ENCODE data around the gene BAIAP2. TPM values are rescaled to one million over a fixed set of nuclear protein-coding genes. Genes with fewer than 3 reads are reported as not detected.

BAIAP2 gene
- total and polyA plus RNA-seq, 10 of the 15 experiments (the other 5 are each of a cell fraction or from before 2014, with no cell fraction given): 0.15 to 1.2 (median 0.46) TPM; not detected in 2

- Histone ChIP-seq H3K36me3 (ENCODE audit: control insufficient read depth in 2 of 2, insufficient read depth in 2 of 2, low read length in 1 of 2) (no peaks in the 10 kb centered on the region), H3K4me1 (ENCODE audit: control insufficient read depth, insufficient read depth, low read length) (no peaks in the 10 kb centered on the region), H3K9ac (ENCODE audit: control insufficient read depth, insufficient read depth, low read length) (no peak overlapping the region), H3K79me2 (ENCODE audit: control insufficient read depth, insufficient read depth, low read length) (no peaks in the 10 kb centered on the region), H2AFZ (ENCODE audit: control insufficient read depth, low read depth, low read length) (no peak overlapping the region), H4K20me1 (ENCODE audit: control insufficient read depth, insufficient read depth) (no peaks in the 10 kb centered on the region), H3K27ac (ENCODE audit: control insufficient read depth, insufficient read depth) (no peak overlapping the region), H3K27me3 (replicated peaks in 1 of 2; ENCODE audit: control insufficient read depth in 2 of 2, insufficient read depth in 2 of 2, low read length in 1 of 2) (no peaks in the 10 kb centered on the region), H3K9me3 (replicated peaks; ENCODE audit: control insufficient read depth, insufficient read depth, low read length) (no peaks in the 10 kb centered on the region), H3K4me3 (no peak overlapping the region), H3K4me2 (ENCODE audit: control insufficient read depth, insufficient read depth) (no peak overlapping the region)
- ChIA-PET POLR2A (no interaction called here), CTCF (no interaction called here), SMC1A (ENCODE audit: uncharacterized antibody, unreplicated experiment) (no interaction called here), RAD21 (ENCODE audit: unreplicated experiment) (no interaction called here)
- TF ChIP-seq SREBF1 (IDR thresholded peaks at IDR 0.05; ENCODE audit: low read length) (no peak), ZBTB11 (CRISPR knock-in tag; IDR thresholded peaks at IDR 0.05) (no peak), PAX8 (IDR thresholded peaks at IDR 0.05) (no peak), NBN (IDR thresholded peaks at IDR 0.05) (no peak), MYB (IDR thresholded peaks at IDR 0.05; ENCODE audit: borderline replicate concordance, low read depth, low read length) (no peak), PML (IDR thresholded peaks at IDR 0.05; ENCODE audit: low read length) (no peak), POLR2AphosphoS5 (IDR thresholded peaks at IDR 0.05; ENCODE audit: low read length) (no peak), ZNF687 (IDR thresholded peaks at IDR 0.05) (no peak), SPI1 (IDR thresholded peaks at IDR 0.05; ENCODE audit: borderline replicate concordance, insufficient read depth, low read depth, low read length) (no peak), SMC3 (IDR thresholded peaks at IDR 0.05; ENCODE audit: borderline replicate concordance, low read length) (no peak), ATF3 (IDR thresholded peaks at IDR 0.05; ENCODE audit: borderline replicate concordance, extremely low read depth, low read depth, low read length) (no peak), MTA2 (IDR thresholded peaks at IDR 0.05; ENCODE audit: low read depth) (no peak), BHLHE40 (IDR thresholded peaks at IDR 0.05; ENCODE audit: borderline replicate concordance in 1 of 2, low read depth in 2 of 2, low read length in 1 of 2) (no peak)
- in situ Hi-C loops (cut with MboI): no loop called here
- intact Hi-C loops (cut with micrococcal nuclease; ENCODE audit: unreplicated experiment): no loop called here
- ATAC-seq (no peak), DNase-seq (ENCODE audit: low read depth, low spot score) (no peak), FAIRE-seq (no peak)
- WGBS (ENCODE audit: insufficient coverage, insufficient replicate concordance, low lambda C conversion rate, missing lambda C conversion rate): 56% methylated on average over 43 of the region's 43 CpGs
- no TSS peak for BruUV-seq (replicated peaks)
These were observed 124.0 kb downstream of the BAIAP2 start for GRCh38 chr17:81158688-81159590.
